Cardiac muscle cell (in vitro differentiated cells and primary cell): ENCODE data around the gene MGLL. TPM values are rescaled to one million over a fixed set of nuclear protein-coding genes. Genes with fewer than 3 reads are reported as not detected.

Experiments used
- DNase-seq, 2 donors: peaks; one replicate each; pipeline versions ENCODE4 v3.0.0 to v3.0.0-alpha.2; 2010 to 2017; ENCODE audit warnings: low read depth in 1 of 2, low spot score in 1 of 2
- H3K27ac ChIP-seq: fragments of 200-600 bp; sonication (generic); 2 replicates; pipeline ENCODE4 v1.5.1; 2016
- H3K27me3 ChIP-seq: fragments of 200-600 bp; sonication (generic); 2 replicates; pipeline ENCODE4 v1.6.0; 2016; ENCODE audit warnings: control low read depth
- H3K36me3 ChIP-seq: fragments of 200-600 bp; sonication (generic); 2 replicates; pipeline ENCODE4 v1.5.1; 2016; ENCODE audit warnings: control low read depth
- H3K4me1 ChIP-seq: fragments of 200-600 bp; sonication (generic); 2 replicates; pipeline ENCODE4 v1.8.1; 2017; ENCODE audit warnings: low read depth, mild to moderate bottlenecking, mixed run types
- H3K4me3 ChIP-seq: fragments of 200-600 bp; sonication (generic); 2 replicates; pipeline ENCODE4 v1.5.1; 2016; ENCODE audit warnings: mild to moderate bottlenecking
- H3K9me3 ChIP-seq: fragments of 200-600 bp; sonication (generic); 2 replicates; pipeline ENCODE4 v1.5.1; 2017; ENCODE audit warnings: low read depth, mild to moderate bottlenecking, control low read depth
- CTCF ChIP-seq: IDR thresholded peaks from 2 replicates; pipeline ENCODE4 v1.5.1; 2012; ENCODE audit warnings: low read depth, mild to moderate bottlenecking, low read length
- polyA plus RNA-seq: library from polyadenylated mRNA; unstranded; fragments of >200 nt; fragmentation: Nextera tagmentation; extraction: Ambion mirVana; gene quantifications from 2 replicates; pipeline ENCODE4 v1.2.1, GENCODE V29; 2016
- total RNA-seq: library from RNA; depleted of rRNA; stranded (reverse); fragments of >200 nt; gene quantifications from 2 replicates; pipeline ENCODE4 v1.2.3, GENCODE V29; 2016

The MGLL gene
- total and polyA plus RNA-seq, 2 experiments from 2014 or later, result 1.0 TPM

GRCh38 chr3:127678315-127678599 is 144.1 kb downstream of the MGLL start:
- no peaks in the 10 kb centered on the region for H3K36me3 ChIP-seq
- H3K4me1 ChIP-seq, result no peaks in the 10 kb centered on the region
- no peak overlapping the region for H3K27ac ChIP-seq
- no peak for DNase-seq
- H3K4me3 ChIP-seq, result no peak overlapping the region
- H3K27me3 ChIP-seq, result no peaks in the 10 kb centered on the region
- no peaks in the 10 kb centered on the region for H3K9me3 ChIP-seq
- TF ChIP-seq CTCF, result no peak

GRCh38 chr3:127677541-127678314 is 144.6 kb downstream of the MGLL start:
- Histone ChIP-seq H3K4me1 (no peaks in the 10 kb centered on the region), H3K4me3 (no peak overlapping the region), H3K27ac (no peak overlapping the region), H3K9me3 (no peaks in the 10 kb centered on the region), H3K27me3 (no peaks in the 10 kb centered on the region), H3K36me3 (no peaks in the 10 kb centered on the region)
- no peak for DNase-seq
- no peak for TF ChIP-seq CTCF

- H3K4me1 ChIP-seq, result no peaks in the 10 kb centered on the region
- TF ChIP-seq CTCF, result no peak
- no peaks in the 10 kb centered on the region for H3K27me3 ChIP-seq
- no peaks in the 10 kb centered on the region for H3K9me3 ChIP-seq
- H3K36me3 ChIP-seq, result no peaks in the 10 kb centered on the region
- H3K4me3 ChIP-seq, result no peak overlapping the region
- no peak for DNase-seq
- no peak overlapping the region for H3K27ac ChIP-seq
These were observed 145.4 kb downstream of the MGLL start for GRCh38 chr3:127676921-127677351.

GRCh38 chr3:127676456-127676855 is 145.9 kb downstream of the MGLL start:
- H3K4me3 ChIP-seq, result no peak overlapping the region
- H3K9me3 ChIP-seq, result no peaks in the 10 kb centered on the region
- no peak for DNase-seq
- no peak overlapping the region for H3K27ac ChIP-seq
- no peaks in the 10 kb centered on the region for H3K27me3 ChIP-seq
- H3K36me3 ChIP-seq, result no peaks in the 10 kb centered on the region
- no peaks in the 10 kb centered on the region for H3K4me1 ChIP-seq
- no peak for TF ChIP-seq CTCF

GRCh38 chr3:127675651-127676391 is 146.5 kb downstream of the MGLL start:
- Histone ChIP-seq H3K27ac (no peak overlapping the region), H3K36me3 (no peaks in the 10 kb centered on the region), H3K27me3 (no peaks in the 10 kb centered on the region), H3K4me1 (no peaks in the 10 kb centered on the region), H3K9me3 (no peaks in the 10 kb centered on the region), H3K4me3 (no peak overlapping the region)
- DNase-seq, result no peak
- no peak for TF ChIP-seq CTCF
